HEK293T (cell line): Measurements from ENCODE around the gene ANO10.

Experiments
- HDGF ChIP-seq: fragments of 450-650 bp; IDR thresholded peaks from 2 replicates; pipeline ENCODE4 v1.6.1; 2017; ENCODE audit warnings: antibody characterized with exemption, borderline replicate concordance
- SUZ12 ChIP-seq: fragments of 450-650 bp; IDR thresholded peaks from 2 replicates; pipeline ENCODE4 v1.6.1; 2016; ENCODE audit warnings: mild to moderate bottlenecking
- ZNF384 ChIP-seq: fragments of 450-650 bp; IDR thresholded peaks from 2 replicates; pipeline ENCODE4 v1.6.1; 2016

- TF ChIP-seq SUZ12 = no peak
- TF ChIP-seq HDGF = no peak
- no peak for TF ChIP-seq ZNF384
Observed at GRCh38 chr3:43445820-43446219, 176.0 kb downstream of the ANO10 start.
